IMR-90 (cell line): ENCODE measurements around the gene RAD51B. TPM values are rescaled to one million over a fixed set of nuclear protein-coding genes. Genes with fewer than 3 reads are reported as not detected.

ENCODE experiments used
- ATAC-seq: fragments of 200-7000 bp; cut with Tn5 transposase; 2 replicates; pipeline ENCODE4 v1.9.1; 2020; ENCODE audit warnings: low read depth, mild to moderate bottlenecking, moderate library complexity
- BruUV-seq: library from RNA; stranded (reverse); fragments of 400-500 nt; replicated peaks from 2 replicates; lab custom pipeline; 2021; lab: Mats Ljungman, UMichigan
- CTCF ChIA-PET: fragments of 300-600 bp; formaldehyde crosslinking; extraction: SDS; loops from one replicate; lab custom pipeline; 2021; ENCODE audit warnings: antibody characterized with exemption; lab: Yijun Ruan, JAX
- POLR2A ChIA-PET: fragments of 300-600 bp; sonication (Branson Sonifier 250); formaldehyde crosslinking; loops from one replicate; lab custom pipeline; 2022; ENCODE audit warnings: antibody characterized with exemption; ENCODE audit not compliant: unreplicated experiment; lab: Charles Lee
- DNase-seq: peaks from one replicate; pipeline ENCODE4 v3.0.0; 2013
- H2AFZ ChIP-seq: replicated peaks from 2 replicates; pipeline ENCODE3; 2013; ENCODE audit warnings: low read length, mild to moderate bottlenecking; ENCODE audit not compliant: poor library complexity
- H2AK5ac ChIP-seq: 2 replicates; pipeline ENCODE4 v1.6.1; 2013; ENCODE audit warnings: low read depth, low read length, inconsistent platforms
- H2AK9ac ChIP-seq: replicated peaks from 2 replicates; pipeline ENCODE3; 2013; ENCODE audit warnings: mild to moderate bottlenecking, low read depth, low read length, moderate library complexity; ENCODE audit not compliant: poor library complexity
- H2BK120ac ChIP-seq: 2 replicates; pipeline ENCODE4 v1.6.1; 2013; ENCODE audit warnings: low read depth, low read length, inconsistent platforms
- H2BK15ac ChIP-seq: 3 replicates; pipeline ENCODE4 v1.6.1; 2013; ENCODE audit warnings: low read depth, low read length, inconsistent platforms
- H2BK20ac ChIP-seq: 2 replicates; pipeline ENCODE4 v1.6.1; 2013; ENCODE audit warnings: low read depth, mild to moderate bottlenecking, inconsistent platforms, low read length, moderate library complexity
- H2BK5ac ChIP-seq: 2 replicates; pipeline ENCODE4 v1.6.1; 2013; ENCODE audit warnings: mild to moderate bottlenecking, low read depth, low read length, inconsistent platforms; ENCODE audit not compliant: poor library complexity, severe bottlenecking
- H3K14ac ChIP-seq: replicated peaks from 2 replicates; pipeline ENCODE4 v1.6.1; 2013; ENCODE audit warnings: low read depth, low read length, inconsistent platforms
- H3K18ac ChIP-seq: 2 replicates; pipeline ENCODE4 v1.6.1; 2013; ENCODE audit warnings: low read depth, low read length, control low read depth
- H3K23ac ChIP-seq: 2 replicates; pipeline ENCODE4 v1.6.1; 2013; ENCODE audit warnings: low read depth, low read length, inconsistent platforms
- H3K27ac ChIP-seq: 2 replicates; pipeline ENCODE4 v1.5.1; 2013; ENCODE audit warnings: mild to moderate bottlenecking, control low read depth, low read length; ENCODE audit not compliant: insufficient read depth
- H3K27me3 ChIP-seq: 2 replicates; pipeline ENCODE4 v1.6.1; 2013; ENCODE audit warnings: low read length; ENCODE audit not compliant: control insufficient read depth, insufficient read depth
- H3K36me3 ChIP-seq: 2 replicates; pipeline ENCODE4 v1.6.1; 2013; ENCODE audit warnings: low read length, mixed read lengths; ENCODE audit not compliant: control insufficient read depth, insufficient read depth
- H3K4ac ChIP-seq: 2 replicates; pipeline ENCODE4 v1.6.1; 2013; ENCODE audit warnings: low read depth, low read length, inconsistent platforms
- H3K4me1 ChIP-seq: 2 replicates; pipeline ENCODE4 v1.6.1; 2013; ENCODE audit warnings: low read length, mixed read lengths; ENCODE audit not compliant: control insufficient read depth, insufficient read depth
- H3K4me2 ChIP-seq: 2 replicates; pipeline ENCODE4 v1.6.1; 2013; ENCODE audit warnings: low read depth, mild to moderate bottlenecking, control low read depth, low read length, moderate library complexity
- H3K4me3 ChIP-seq: 2 replicates; pipeline ENCODE4 v1.5.1; 2013; ENCODE audit warnings: low read depth, mild to moderate bottlenecking, control low read depth, low read length, moderate library complexity; ENCODE audit not compliant: insufficient read depth
- H3K56ac ChIP-seq: 2 replicates; pipeline ENCODE4 v1.6.1; 2013; ENCODE audit warnings: low read length, inconsistent platforms; ENCODE audit not compliant: insufficient read depth; ENCODE audit errors: extremely low read depth
- H3K79me1 ChIP-seq, 2 experiments: 2 replicates each; pipeline ENCODE4 v1.6.1; 2013; ENCODE audit warnings: low read length in 2 of 2, inconsistent platforms in 1 of 2, low read depth in 1 of 2
- H3K9ac ChIP-seq: 2 replicates; pipeline ENCODE4 v1.6.1; 2013; ENCODE audit warnings: low read depth, low read length, control low read depth
- H3K9me1 ChIP-seq: 2 replicates; pipeline ENCODE4 v1.6.1; 2013; ENCODE audit warnings: low read length, inconsistent platforms; ENCODE audit not compliant: insufficient read depth
- H3K9me3 ChIP-seq: 2 replicates; pipeline ENCODE4 v1.6.1; 2013; ENCODE audit warnings: low read length; ENCODE audit not compliant: control insufficient read depth, insufficient read depth
- H4K20me1 ChIP-seq: 2 replicates; pipeline ENCODE4 v1.6.1; 2013; ENCODE audit warnings: low read length, inconsistent platforms; ENCODE audit not compliant: insufficient read depth
- H4K5ac ChIP-seq: 2 replicates; pipeline ENCODE4 v1.6.1; 2013; ENCODE audit warnings: mild to moderate bottlenecking, low read depth, low read length, control low read depth
- H4K8ac ChIP-seq, 2 experiments: 2 replicates each; pipeline ENCODE4 v1.6.1; 2013; ENCODE audit warnings: low read depth in 2 of 2, low read length in 2 of 2, control low read depth in 1 of 2, inconsistent platforms in 1 of 2
- H4K91ac ChIP-seq: 2 replicates; pipeline ENCODE4 v1.6.1; 2013; ENCODE audit warnings: low read depth, low read length, inconsistent platforms; ENCODE audit not compliant: insufficient read depth
- BHLHE40 ChIP-seq: fragments of 150-350 bp; IDR thresholded peaks from 2 replicates; pipeline ENCODE4 v1.6.1; 2016; ENCODE audit warnings: mild to moderate bottlenecking, low read depth, low read length
- CEBPB ChIP-seq: IDR thresholded peaks from 2 replicates; pipeline ENCODE4 v1.6.1; 2012; ENCODE audit warnings: low read depth, low read length, improper control_type of control experiment
- CHD1 ChIP-seq: IDR thresholded peaks from 2 replicates; pipeline ENCODE4 v1.6.1; 2012; ENCODE audit warnings: low read depth, low read length, improper control_type of control experiment
- FOS ChIP-seq: fragments of 150-350 bp; IDR thresholded peaks from 2 replicates; pipeline ENCODE4 v1.6.1; 2016; ENCODE audit warnings: low read depth, low read length
- MAFK ChIP-seq: IDR thresholded peaks from 2 replicates; pipeline ENCODE4 v1.6.1; 2012; ENCODE audit warnings: low read depth, low read length, improper control_type of control experiment
- MXI1 ChIP-seq: IDR thresholded peaks from 2 replicates; pipeline ENCODE4 v1.6.1; 2012; ENCODE audit warnings: low read depth, mild to moderate bottlenecking, low read length, moderate library complexity, borderline replicate concordance
- POLR2A ChIP-seq: IDR thresholded peaks from 2 replicates; pipeline ENCODE4 v1.6.1; 2012; ENCODE audit warnings: mild to moderate bottlenecking, low read depth, low read length
- RAD21 ChIP-seq: IDR thresholded peaks from 2 replicates; pipeline ENCODE4 v1.6.1; 2012; ENCODE audit warnings: low read length, improper control_type of control experiment
- RFX5 ChIP-seq: IDR thresholded peaks from 2 replicates; pipeline ENCODE4 v1.8.0; 2012; ENCODE audit warnings: low read depth, mild to moderate bottlenecking, low read length, moderate library complexity
- SMC3 ChIP-seq: fragments of 150-350 bp; IDR thresholded peaks from 2 replicates; pipeline ENCODE4 v1.6.1; 2016; ENCODE audit warnings: low read depth, mild to moderate bottlenecking, antibody characterized with exemption, low read length, moderate library complexity
- USF2 ChIP-seq: fragments of 150-350 bp; IDR thresholded peaks from 2 replicates; pipeline ENCODE4 v1.6.1; 2017; ENCODE audit warnings: mild to moderate bottlenecking, antibody characterized with exemption, low read length, low read depth
- WGBS, 2 experiments: methylation state at CpG; one replicate each; pipeline versions ENCODE4 v1.1.5 to v1.1.7; 2013; ENCODE audit warnings: missing lambda C conversion rate in 2 of 2; ENCODE audit not compliant: insufficient read length in 1 of 2; ENCODE audit errors: extremely low coverage in 2 of 2; 5-methylcytosine and 5-hydroxymethylcytosine counted together
- dilution Hi-C: fragments of 300-500 bp; cut with HindIII; formaldehyde crosslinking; loops from one replicate; pipeline ENCODE4 v1.14.3; 2018; ENCODE audit warnings: low sequenced_read_pairs; ENCODE audit not compliant: unreplicated experiment
- in situ Hi-C: fragments of 300-500 bp; cut with MboI; formaldehyde crosslinking; loops from 3 replicates; pipeline ENCODE4 v1.14.3; 2019; ENCODE audit warnings: low sequenced_read_pairs, inconsistent platforms, mixed read lengths
- intact Hi-C: fragments of 100-400 bp; cut with micrococcal nuclease; formaldehyde crosslinking; loops from 2 replicates; pipeline ENCODE4 v1.10.0; 2022
- polyA plus RNA-seq, 3 experiments: library from polyadenylated mRNA; depleted of rRNA; stranded (reverse); fragments of >200 nt; gene quantifications; 2 replicates each; pipeline ENCODE4 v1.2.3, GENCODE V29; 2012; ENCODE audit warnings: low replicate concordance in 1 of 3
- total RNA-seq: library from RNA; depleted of rRNA; stranded (reverse); fragments of >200 nt; gene quantifications from 2 replicates; pipeline ENCODE4 v1.2.3, GENCODE V29; 2012

RAD51B gene
- total and polyA plus RNA-seq, 2 of the 4 experiments (the other 2 are of a cell fraction), result 5.1 to 18.8 TPM

- Histone ChIP-seq H3K4ac (no peak overlapping the region), H3K36me3 (no peaks in the 10 kb centered on the region), H3K27ac (no peak overlapping the region), H4K20me1 (no peaks in the 10 kb centered on the region), H3K56ac (no peak overlapping the region), H3K18ac (no peak overlapping the region), H3K4me1 (no peaks in the 10 kb centered on the region), H3K4me2 (no peak overlapping the region), H3K79me1 (no peaks in the 10 kb centered on the region), H3K9me1 (no peaks in the 10 kb centered on the region; the same call in 1 of the 2 replicates), H2AK5ac (no peak overlapping the region), H3K4me3 (no peak overlapping the region), H3K23ac (no peak overlapping the region), H2AFZ (no peak overlapping the region), H2BK20ac (no peak overlapping the region), H2BK15ac (no peak overlapping the region), H3K14ac (no peak overlapping the region), H4K5ac (no peak overlapping the region), H3K9me3 (no peaks in the 10 kb centered on the region), H4K91ac (no peak overlapping the region), H2BK120ac (no peak overlapping the region), H2AK9ac (no peak overlapping the region), H2BK5ac (no peak overlapping the region), H3K9ac (no peak overlapping the region), H3K27me3 (no peaks in the 10 kb centered on the region), H4K8ac (no peak overlapping the region)
- ChIA-PET CTCF (interaction anchor here (0.6 kb wide), 1 partner anchor 49 kb away, joined by 3 read pairs; no protein-coding TSS in a partner anchor), POLR2A (no interaction called here)
- no peak for TF ChIP-seq RAD21
- TF ChIP-seq RFX5, result no peak
- TF ChIP-seq FOS, result no peak
- no peak for TF ChIP-seq CEBPB
- TF ChIP-seq USF2, result no peak
- TF ChIP-seq MXI1, result no peak
- no peak for TF ChIP-seq POLR2A
- no peak for TF ChIP-seq CHD1
- TF ChIP-seq SMC3, result no peak
- TF ChIP-seq BHLHE40, result no peak
- no peak for TF ChIP-seq MAFK
- BruUV-seq, result no TSS peak
- intact Hi-C loops (no loop called here), in situ Hi-C loops (no loop called here), dilution Hi-C loops (no loop called here)
- DNase-seq (peak; percentile 19), ATAC-seq (no peak)
- WGBS, 2 experiments, result no CpG with 5 or more reads among the region's 2 CpGs
Observed at GRCh38 chr14:68497011-68497410, 677.4 kb downstream of the RAD51B start.
